IPS-20b (cell line): ENCODE measurements around the gene RTF1.
A peak's percentile ranks its signal among the peaks of the same experiment; 100 is the strongest.

Experiments
- H3K27ac ChIP-seq: one replicate; pipeline ENCODE4 v1.5.1; 2013; ENCODE audit warnings: low read length
- H3K27me3 ChIP-seq: 2 replicates; pipeline ENCODE4 v1.6.1; 2013; ENCODE audit warnings: mild to moderate bottlenecking, low read length, inconsistent platforms; ENCODE audit not compliant: insufficient read depth
- H3K36me3 ChIP-seq: 2 replicates; pipeline ENCODE4 v1.6.1; 2013; ENCODE audit warnings: low read depth, mild to moderate bottlenecking, inconsistent platforms, low read length, moderate library complexity; ENCODE audit not compliant: insufficient read depth
- H3K4me1 ChIP-seq: 2 replicates; pipeline ENCODE4 v1.6.1; 2013; ENCODE audit warnings: mild to moderate bottlenecking, control low read depth, inconsistent platforms, low read length, moderate library complexity; ENCODE audit not compliant: insufficient read depth
- H3K4me3 ChIP-seq: 2 replicates; pipeline ENCODE4 v1.5.1; 2013; ENCODE audit warnings: mild to moderate bottlenecking, low read length, inconsistent platforms
- H3K9ac ChIP-seq: 2 replicates; pipeline ENCODE4 v1.6.1; 2013; ENCODE audit warnings: low read depth, mild to moderate bottlenecking, inconsistent platforms, low read length, moderate library complexity
- H3K9me3 ChIP-seq: 2 replicates; pipeline ENCODE4 v1.6.1; 2013; ENCODE audit warnings: mild to moderate bottlenecking, low read depth, low read length, inconsistent platforms; ENCODE audit not compliant: insufficient read depth

Gene RTF1

DNA sequence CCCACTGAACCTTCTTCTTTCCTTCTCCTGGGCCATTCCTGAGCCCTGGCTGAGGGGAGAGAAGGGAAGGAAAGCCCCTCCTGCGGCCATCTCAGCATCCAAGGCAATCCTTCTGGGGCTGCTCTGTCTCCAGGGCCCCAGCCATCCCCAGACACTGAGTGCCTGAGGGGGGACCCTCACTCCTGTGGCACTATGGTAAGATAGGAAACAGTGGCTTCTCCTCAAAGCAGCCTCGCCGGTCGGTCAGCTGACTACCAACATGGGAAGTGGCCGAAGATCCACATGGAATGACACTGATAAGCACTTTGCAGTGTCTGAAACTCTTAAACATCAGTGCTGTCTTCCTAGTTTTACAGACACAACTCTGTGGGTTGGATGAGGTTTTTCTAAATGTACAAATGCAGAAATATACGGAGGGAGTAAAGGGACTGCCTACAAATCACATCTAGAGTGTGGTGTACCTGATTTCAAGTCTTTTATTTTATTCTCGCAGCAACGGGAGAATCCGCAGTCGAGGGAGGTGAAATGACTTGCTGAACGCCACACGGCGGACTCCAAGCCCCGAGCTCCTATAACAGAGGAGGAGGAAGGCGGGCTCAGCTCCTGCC is 75.8 kb downstream of the RTF1 start:
- Histone ChIP-seq H3K36me3 (no peaks in the 10 kb centered on the region), H3K4me3 (peak overlapping the region; percentile 66), H3K9ac (peak overlapping the region; percentile 2; the same call in 1 of the 2 replicates), H3K9me3 (no peaks in the 10 kb centered on the region), H3K27ac (no peak overlapping the region), H3K4me1 (no peaks in the 10 kb centered on the region; the same call in 1 of the 2 replicates), H3K27me3 (peaks cover 77% of the 10 kb centered on the region)

DNA sequence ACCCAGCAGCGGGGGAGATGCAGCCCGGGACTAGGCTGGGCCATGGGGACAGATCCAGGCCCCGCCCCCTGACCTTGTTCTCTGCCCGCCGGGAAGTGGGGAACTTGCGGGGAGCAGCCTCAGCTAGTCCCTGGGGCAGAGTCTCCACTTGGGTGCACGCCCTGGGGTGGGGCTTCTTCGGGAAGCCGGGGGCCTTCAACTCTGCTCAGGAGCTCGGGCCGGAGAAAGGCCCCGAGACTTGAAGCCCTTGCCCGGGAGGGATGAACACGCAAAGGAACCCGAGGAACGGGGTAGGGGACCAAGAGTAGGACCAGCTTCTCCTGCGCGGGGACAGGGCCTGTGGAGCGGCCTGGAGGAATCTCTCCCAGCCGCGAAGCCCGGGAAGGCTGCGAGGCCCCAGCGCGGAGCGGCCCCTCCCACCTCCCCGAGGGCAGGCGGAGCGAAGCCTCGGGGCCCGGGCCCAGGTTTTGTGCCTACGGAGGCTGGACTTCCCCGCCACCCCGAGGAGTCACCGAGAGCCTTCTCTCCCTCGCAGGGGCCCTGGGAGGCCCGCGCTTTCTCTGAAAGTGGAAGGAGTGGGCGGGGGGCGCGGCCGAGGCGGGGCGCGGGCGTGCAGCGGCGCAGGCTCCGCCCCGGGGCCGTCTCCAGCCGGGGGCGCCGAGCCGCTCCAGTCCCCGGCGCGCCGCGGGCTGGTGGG is 76.5 kb downstream of the RTF1 start, which contains the start of gene ITPKA:
ITPKA (plus strand) TSS at position 670 of the 697 bp plus-strand sequence. CDS start 54 bp downstream, outside the sequence.
- Histone ChIP-seq H3K27me3 (peaks cover 83% of the 10 kb centered on the region), H3K4me1 (no peaks in the 10 kb centered on the region; the same call in 1 of the 2 replicates), H3K36me3 (no peaks in the 10 kb centered on the region), H3K27ac (no peak within 1 kb of the TSS), H3K9ac (peak within 1 kb of the TSS; percentile 2; the same call in 1 of the 2 replicates), H3K4me3 (peak within 1 kb of the TSS; percentile 66), H3K9me3 (no peaks in the 10 kb centered on the region)

DNA sequence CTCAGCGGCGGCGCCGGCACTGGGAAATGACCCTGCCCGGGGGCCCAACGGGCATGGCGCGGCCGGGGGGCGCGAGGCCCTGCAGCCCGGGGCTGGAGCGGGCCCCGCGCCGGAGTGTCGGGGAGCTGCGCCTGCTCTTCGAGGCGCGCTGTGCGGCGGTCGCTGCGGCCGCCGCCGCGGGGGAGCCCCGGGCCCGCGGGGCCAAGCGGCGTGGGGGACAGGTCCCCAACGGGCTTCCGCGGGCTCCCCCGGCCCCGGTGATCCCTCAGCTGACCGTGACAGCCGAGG is 77.0 kb downstream of the RTF1 start:
- Histone ChIP-seq H3K27ac (no peak overlapping the region), H3K9me3 (no peaks in the 10 kb centered on the region), H3K9ac (no peak overlapping the region), H3K4me1 (no peaks in the 10 kb centered on the region; the same call in 1 of the 2 replicates), H3K4me3 (peak overlapping the region; percentile 49; the same call in 1 of the 2 replicates), H3K27me3 (peaks cover 88% of the 10 kb centered on the region), H3K36me3 (no peaks in the 10 kb centered on the region)

- Histone ChIP-seq H3K27ac (no peak overlapping the region), H3K9me3 (no peaks in the 10 kb centered on the region), H3K4me1 (no peaks in the 10 kb centered on the region; the same call in 1 of the 2 replicates), H3K4me3 (peak overlapping the region; percentile 49; the same call in 1 of the 2 replicates), H3K9ac (no peak overlapping the region), H3K36me3 (no peaks in the 10 kb centered on the region), H3K27me3 (peaks cover 93% of the 10 kb centered on the region)
Observed at GRCh38 chr15:41494190-41494921, 77.5 kb downstream of the RTF1 start.

DNA sequence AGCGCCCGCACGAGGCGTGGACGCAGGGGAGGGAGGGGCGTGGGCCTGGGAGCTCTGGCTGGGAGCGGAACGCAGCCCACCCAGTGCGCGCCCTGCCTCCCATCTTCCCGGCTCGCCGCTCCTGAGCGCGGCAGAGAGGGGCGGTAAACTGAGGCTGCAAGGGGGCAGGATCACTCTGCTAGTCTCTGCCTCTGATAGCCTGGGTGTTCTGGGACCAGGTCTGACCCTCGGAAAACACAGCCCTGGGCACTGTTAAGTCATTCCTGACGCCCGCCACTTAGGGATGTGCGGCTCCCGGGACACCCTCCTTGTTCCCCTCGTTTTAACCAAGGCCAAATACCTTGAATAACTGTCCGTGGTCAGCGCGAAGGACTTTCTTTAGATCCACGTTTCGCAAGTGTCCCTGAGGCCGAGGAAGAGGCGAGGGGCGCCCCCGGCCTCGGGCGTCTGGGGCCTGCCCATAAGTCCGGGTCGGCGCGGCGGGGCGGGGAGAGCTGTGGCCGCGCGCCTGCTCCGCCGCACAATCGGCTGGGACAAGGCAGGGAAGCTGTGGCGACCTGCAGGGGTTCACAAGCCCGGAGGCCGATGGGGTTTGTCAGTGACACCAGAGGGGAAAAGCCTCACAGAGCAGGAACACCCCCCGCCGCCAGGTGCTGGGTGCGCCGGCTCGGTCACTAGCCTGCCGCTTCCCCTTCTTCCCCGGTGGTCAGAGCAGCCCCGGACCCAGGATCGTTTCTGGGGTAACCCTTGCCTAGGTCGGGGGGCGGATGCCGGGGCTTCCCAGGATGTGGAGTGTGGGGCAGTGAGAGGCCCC is 78.2 kb downstream of the RTF1 start:
- Histone ChIP-seq H3K9me3 (no peaks in the 10 kb centered on the region), H3K36me3 (no peaks in the 10 kb centered on the region), H3K4me1 (no peaks in the 10 kb centered on the region; the same call in 1 of the 2 replicates), H3K27me3 (peaks cover 100% of the 10 kb centered on the region), H3K4me3 (peak overlapping the region; percentile 49; the same call in 1 of the 2 replicates), H3K9ac (no peak overlapping the region), H3K27ac (no peak overlapping the region)

- Histone ChIP-seq H3K4me3 (peak overlapping the region; percentile 49; the same call in 1 of the 2 replicates), H3K36me3 (no peaks in the 10 kb centered on the region), H3K9me3 (no peaks in the 10 kb centered on the region), H3K27me3 (peaks cover 100% of the 10 kb centered on the region), H3K9ac (no peak overlapping the region), H3K4me1 (no peaks in the 10 kb centered on the region; the same call in 1 of the 2 replicates), H3K27ac (no peak overlapping the region)
Observed at GRCh38 chr15:41495736-41496599, 79.1 kb downstream of the RTF1 start.

- Histone ChIP-seq H3K36me3 (no peaks in the 10 kb centered on the region), H3K9me3 (no peaks in the 10 kb centered on the region), H3K27ac (no peak overlapping the region), H3K4me3 (no peak overlapping the region), H3K27me3 (peaks cover 100% of the 10 kb centered on the region), H3K4me1 (no peaks in the 10 kb centered on the region), H3K9ac (no peak overlapping the region)
Observed at GRCh38 chr15:41498657-41499056, 81.8 kb downstream of the RTF1 start.

- Histone ChIP-seq H3K27me3 (peaks cover 100% of the 10 kb centered on the region), H3K4me1 (no peaks in the 10 kb centered on the region), H3K9ac (no peak overlapping the region), H3K27ac (no peak overlapping the region), H3K4me3 (no peak overlapping the region), H3K9me3 (no peaks in the 10 kb centered on the region), H3K36me3 (no peaks in the 10 kb centered on the region)
Observed at GRCh38 chr15:41499109-41499851, 82.4 kb downstream of the RTF1 start.

- Histone ChIP-seq H3K36me3 (no peaks in the 10 kb centered on the region), H3K4me3 (peak overlapping the region; percentile 54), H3K27me3 (peaks cover 100% of the 10 kb centered on the region), H3K4me1 (no peaks in the 10 kb centered on the region), H3K27ac (no peak overlapping the region), H3K9ac (no peak overlapping the region), H3K9me3 (no peaks in the 10 kb centered on the region)
Observed at GRCh38 chr15:41501191-41501917, 84.5 kb downstream of the RTF1 start.
